Pancreas (tissue), 10 donors: ENCODE measurements around the gene POLR2F. TPM values are rescaled to one million over a fixed set of nuclear protein-coding genes. Genes with fewer than 3 reads are reported as not detected.
A peak's percentile ranks its signal among the peaks of the same experiment; 100 is the strongest.

ENCODE experiments used
- ATAC-seq, 4 donors: fragments of 200-7000 bp; cut with Tn5 transposase; one replicate each; pipeline versions ENCODE4 v1.8.0 to v1.9.1; 2020; ENCODE audit warnings: mild to moderate bottlenecking in 4 of 4, moderate library complexity in 4 of 4
- DNase-seq, 6 donors: peaks; one replicate each; pipeline ENCODE4 v3.0.0-alpha.2; 2020
- FAIRE-seq: peaks from 2 replicates; lab custom pipeline; 2012; peaks lifted over from hg19 to GRCh38; lab: Jason Lieb, UNC
- H3K27ac ChIP-seq, 4 donors: fragments of 200-600 bp; sonication (generic); 1 replicate in 3 of 4; 2 replicates in 1 of 4; pipeline versions ENCODE4 v1.5.0 to v1.8.0; 2020
- H3K27me3 ChIP-seq, 4 donors: fragments of 200-600 bp; one replicate each; pipeline ENCODE4 v1.8.0; 2021
- H3K36me3 ChIP-seq, 3 donors: fragments of 200-600 bp; sonication (generic) in 1 of 3; one replicate each; pipeline versions ENCODE4 v1.5.0 to v1.8.0; 2020 to 2021
- H3K4me1 ChIP-seq, 3 donors: fragments of 200-600 bp; one replicate each; pipeline ENCODE4 v1.8.0; 2021
- H3K4me3 ChIP-seq, 4 donors: fragments of 200-600 bp; sonication (generic) in 2 of 4; one replicate each; pipeline versions ENCODE4 v1.5.0 to v1.8.0; 2020 to 2021
- H3K9me3 ChIP-seq, 4 donors: fragments of 200-600 bp; one replicate each; pipeline ENCODE4 v1.8.0; 2021
- WGBS, 2 donors: extraction: QIAGEN DNeasy Blood & Tissue Kit; methylation state at CpG; one replicate each; pipeline ENCODE4 v1.1.7; 2013; 5-methylcytosine and 5-hydroxymethylcytosine counted together
- intact Hi-C, 3 donors: fragments of 100-400 bp; cut with DNase I; formaldehyde crosslinking; loops; one replicate each; pipeline versions ENCODE4 v1.11.1 to v1.14.2; 2022
- polyA plus RNA-seq, 2 donors: library from polyadenylated mRNA; stranded (reverse); fragments of 200-250 nt; gene quantifications; one replicate each; pipeline ENCODE4 v1.2.3, GENCODE V29; 2013
- total RNA-seq, 6 donors: library from RNA; stranded (reverse); fragmentation: NEBNext Ultra II Directional in 4 of 6; extraction: Animal tissue kit (Norgen Biotek cat#: 25700) in 4 of 6; gene quantifications; one replicate each; pipeline versions ENCODE4 v1.2.1 to v1.2.4, GENCODE V29; 2021 to 2023
- TF ChIP-seq, protein P1 (sequence below), 4 donors: fragments of 200-600 bp; sonication (generic) in 3 of 4; IDR thresholded peaks; one replicate each; pipeline versions ENCODE4 v1.5.0 to v1.8.0; 2021; ENCODE audit warnings: antibody characterized with exemption in 4 of 4
- donor health status: healthy with polysubstance abuse.
- donor health status: DM: no; HTN: no; CAD: no; lungs with moderate emphysema.
- donor health status: DM: no; HTN: no; CAD: no.
- donor health status: control.
- donor health status: control.
- donor health status: Bipolar disorder and iron deficiency.
- donor health status: DM: yes; HTN: yes; CAD: no.
- donor health status: DM: no; HTN: no; CAD: no.
- donor health status: DM: no; HTN: no; CAD: no.
- donor health status: DM: yes; HTN: yes; CAD: no.

The POLR2F gene
- total and polyA plus RNA-seq, 8 donors: 21.2 to 74.5 (median 29.3) TPM

DNA sequence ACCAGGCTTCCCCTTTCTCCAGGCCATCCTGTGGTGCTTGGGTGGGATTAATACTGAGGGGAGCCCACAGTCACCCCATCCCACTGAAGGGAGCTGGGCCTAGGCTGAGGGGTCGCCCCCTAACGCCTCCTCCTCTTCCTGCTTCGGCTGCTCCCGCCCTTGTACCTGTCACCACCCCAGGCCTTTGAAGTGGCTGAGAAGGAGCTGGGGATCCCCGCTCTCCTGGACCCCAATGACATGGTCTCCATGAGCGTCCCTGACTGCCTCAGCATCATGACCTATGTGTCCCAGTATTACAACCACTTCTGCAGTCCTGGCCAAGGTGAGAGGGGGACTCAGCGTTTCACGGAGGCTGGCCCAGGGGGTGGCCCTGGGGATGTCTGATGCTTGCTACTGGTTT is 41.3 kb upstream of the POLR2F start:
- no peak overlapping the region for H3K4me3 ChIP-seq
- DNase-seq (no peak), FAIRE-seq (no peak), ATAC-seq (no peak)
- intact Hi-C loops: no loop called here
- WGBS, 2 donors: 78 to 89% methylated on average over 8 of the region's 8 CpGs
- no peaks in the 10 kb centered on the region for H3K9me3 ChIP-seq
- no peaks in the 10 kb centered on the region for H3K27me3 ChIP-seq
- TF ChIP-seq, protein P1, sequence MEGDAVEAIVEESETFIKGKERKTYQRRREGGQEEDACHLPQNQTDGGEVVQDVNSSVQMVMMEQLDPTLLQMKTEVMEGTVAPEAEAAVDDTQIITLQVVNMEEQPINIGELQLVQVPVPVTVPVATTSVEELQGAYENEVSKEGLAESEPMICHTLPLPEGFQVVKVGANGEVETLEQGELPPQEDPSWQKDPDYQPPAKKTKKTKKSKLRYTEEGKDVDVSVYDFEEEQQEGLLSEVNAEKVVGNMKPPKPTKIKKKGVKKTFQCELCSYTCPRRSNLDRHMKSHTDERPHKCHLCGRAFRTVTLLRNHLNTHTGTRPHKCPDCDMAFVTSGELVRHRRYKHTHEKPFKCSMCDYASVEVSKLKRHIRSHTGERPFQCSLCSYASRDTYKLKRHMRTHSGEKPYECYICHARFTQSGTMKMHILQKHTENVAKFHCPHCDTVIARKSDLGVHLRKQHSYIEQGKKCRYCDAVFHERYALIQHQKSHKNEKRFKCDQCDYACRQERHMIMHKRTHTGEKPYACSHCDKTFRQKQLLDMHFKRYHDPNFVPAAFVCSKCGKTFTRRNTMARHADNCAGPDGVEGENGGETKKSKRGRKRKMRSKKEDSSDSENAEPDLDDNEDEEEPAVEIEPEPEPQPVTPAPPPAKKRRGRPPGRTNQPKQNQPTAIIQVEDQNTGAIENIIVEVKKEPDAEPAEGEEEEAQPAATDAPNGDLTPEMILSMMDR (IDR thresholded peaks at IDR 0.05): no peak
- H3K36me3 ChIP-seq: peaks cover 0 to 18% (median 0%) of the 10 kb centered on the region in 3 donors
- H3K4me1 ChIP-seq: no peaks in the 10 kb centered on the region
- H3K27ac ChIP-seq: no peak overlapping the region

DNA sequence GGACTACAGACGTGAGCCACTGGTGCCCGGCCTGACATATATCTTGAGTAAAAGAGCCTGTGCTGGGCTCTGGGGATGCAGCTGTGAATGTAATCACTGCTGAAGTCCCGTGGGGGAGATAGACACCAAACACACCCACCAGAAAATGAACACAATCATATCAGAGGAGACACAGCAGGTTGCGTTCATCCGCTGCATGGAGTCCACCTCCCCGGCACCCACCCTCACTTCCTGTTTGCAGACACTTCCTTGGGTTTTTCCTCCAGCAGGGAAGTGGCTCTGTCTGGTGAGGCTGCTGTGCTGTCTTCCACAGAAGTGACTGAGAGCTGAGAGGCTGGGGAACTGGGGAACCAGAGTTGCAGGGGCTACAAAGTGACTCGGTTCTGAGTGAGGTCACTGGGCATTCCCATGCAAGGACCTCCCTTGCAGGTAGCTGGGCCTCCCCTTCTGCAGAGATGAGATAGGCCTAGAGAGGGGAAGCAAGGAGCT is 40.2 kb upstream of the POLR2F start:
- no peak for DNase-seq
- H3K36me3 ChIP-seq: peaks cover 0 to 29% (median 0%) of the 10 kb centered on the region in 3 donors
- ATAC-seq: no peak
- FAIRE-seq: no peak
- no peak overlapping the region for H3K27ac ChIP-seq
- WGBS, 2 donors: 86 to 87% methylated on average over 7 of the region's 7 CpGs
- H3K4me1 ChIP-seq: no peaks in the 10 kb centered on the region
- no peak overlapping the region for H3K4me3 ChIP-seq
- TF ChIP-seq, protein P1 (IDR thresholded peaks at IDR 0.05): no peak
- intact Hi-C loops: no loop called here
- no peaks in the 10 kb centered on the region for H3K9me3 ChIP-seq
- H3K27me3 ChIP-seq: no peaks in the 10 kb centered on the region

- no peak overlapping the region for H3K27ac ChIP-seq
- intact Hi-C loops: no loop called here
- ATAC-seq (no peak), FAIRE-seq (no peak), DNase-seq (no peak)
- peaks cover 0 to 49% (median 5%) of the 10 kb centered on the region in 3 donors for H3K36me3 ChIP-seq
- TF ChIP-seq, protein P1 (IDR thresholded peaks at IDR 0.05): no peak
- H3K4me3 ChIP-seq: no peak overlapping the region
- H3K9me3 ChIP-seq: no peaks in the 10 kb centered on the region
- H3K4me1 ChIP-seq: no peaks in the 10 kb centered on the region
- H3K27me3 ChIP-seq: no peaks in the 10 kb centered on the region
- WGBS, 2 donors: 88 to 89% methylated on average over 5 of the region's 5 CpGs
These were observed 37.2 kb upstream of the POLR2F start for GRCh38 chr22:37916311-37916710.

- no peaks in the 10 kb centered on the region for H3K4me1 ChIP-seq
- H3K27ac ChIP-seq: no peak overlapping the region
- intact Hi-C loops: no loop called here
- peak in 2 of 4 donors; percentile 14 for ATAC-seq
- H3K4me3 ChIP-seq: no peak overlapping the region
- FAIRE-seq: no peak
- 78 to 86% methylated on average over 4 of the region's 4 CpGs for WGBS, 2 donors
- DNase-seq: no peak
- TF ChIP-seq, protein P1 (IDR thresholded peaks at IDR 0.05): no peak
- H3K27me3 ChIP-seq: no peaks in the 10 kb centered on the region
- no peaks in the 10 kb centered on the region for H3K9me3 ChIP-seq
- peaks cover 0 to 49% (median 5%) of the 10 kb centered on the region in 3 donors for H3K36me3 ChIP-seq
These were observed 35.5 kb upstream of the POLR2F start for GRCh38 chr22:37917874-37918548.
